CD8-positive, alpha-beta memory T cell (primary cell): ENCODE data around the gene NAA11. TPM values are rescaled to one million over a fixed set of nuclear protein-coding genes. Genes with fewer than 3 reads are reported as not detected.
"Not testable (repeated sequence)": the region's sequence is repeated elsewhere in the genome, so short reads cannot be mapped to it uniquely, and the experiment has no call there.

ENCODE experiments used
- CTCF ChIA-PET: fragments of 350-600 bp; sonication (Branson Sonifier 250); formaldehyde crosslinking; loops from one replicate; lab custom pipeline; 2021; ENCODE audit warnings: antibody characterized with exemption; lab: Charles Lee
- POLR2A ChIA-PET: fragments of 350-600 bp; sonication (Branson Sonifier 250); formaldehyde crosslinking; loops from one replicate; lab custom pipeline; 2021; ENCODE audit warnings: antibody characterized with exemption; lab: Charles Lee
- DNase-seq, 5 donors: peaks; one replicate each; pipeline versions ENCODE4 v3.0.0 to v3.0.0-alpha.2; 2020 to 2022; ENCODE audit warnings: mixed read lengths in 1 of 5
- H3K27ac ChIP-seq: one replicate; pipeline ENCODE4 v1.7.0; 2013; ENCODE audit warnings: low read depth, mild to moderate bottlenecking, low read length, moderate library complexity
- H3K27me3 ChIP-seq: 2 replicates; pipeline ENCODE4 v1.7.0; 2013; ENCODE audit warnings: low read length, mild to moderate bottlenecking; ENCODE audit not compliant: insufficient read depth, poor library complexity, severe bottlenecking
- H3K36me3 ChIP-seq: 2 replicates; pipeline ENCODE4 v1.7.0; 2013; ENCODE audit warnings: mild to moderate bottlenecking, low read length, moderate library complexity; ENCODE audit not compliant: insufficient read depth
- H3K4me1 ChIP-seq: 2 replicates; pipeline ENCODE4 v1.7.0; 2013; ENCODE audit warnings: mild to moderate bottlenecking, low read length, moderate library complexity; ENCODE audit not compliant: insufficient read depth
- H3K4me3 ChIP-seq: 2 replicates; pipeline ENCODE4 v1.7.0; 2013; ENCODE audit warnings: mild to moderate bottlenecking, low read length
- H3K9me3 ChIP-seq: 2 replicates; pipeline ENCODE4 v1.7.0; 2013; ENCODE audit warnings: mild to moderate bottlenecking, low read length
- H3K27ac Mint-ChIP-seq, 8 donors: one replicate each; pipeline ENCODE4 v1.8.0; 2020 to 2021; ENCODE audit warnings: mixed read lengths in 8 of 8, mild to moderate bottlenecking in 6 of 8, inconsistent platforms in 3 of 8, moderate library complexity in 3 of 8
- H3K27me3 Mint-ChIP-seq, 2 donors: one replicate each; pipeline ENCODE4 v1.8.0; 2020 to 2021; ENCODE audit warnings: mixed read lengths in 2 of 2, mild to moderate bottlenecking in 1 of 2, moderate library complexity in 1 of 2
- H3K36me3 Mint-ChIP-seq, 3 donors: one replicate each; pipeline ENCODE4 v1.8.0; 2020 to 2021; ENCODE audit warnings: mixed read lengths in 3 of 3, inconsistent platforms in 1 of 3, mild to moderate bottlenecking in 1 of 3
- H3K4me1 Mint-ChIP-seq, 3 donors: one replicate each; pipeline ENCODE4 v1.8.0; 2020 to 2021; ENCODE audit warnings: mixed read lengths in 3 of 3, inconsistent platforms in 1 of 3, mild to moderate bottlenecking in 1 of 3
- H3K4me3 Mint-ChIP-seq, 7 donors: one replicate each; pipeline ENCODE4 v1.8.0; 2020 to 2021; ENCODE audit warnings: mixed read lengths in 7 of 7, mild to moderate bottlenecking in 6 of 7, moderate library complexity in 4 of 7, inconsistent platforms in 2 of 7
- H3K9me3 Mint-ChIP-seq, 5 donors: one replicate each; pipeline ENCODE4 v1.8.0; 2020 to 2022; ENCODE audit warnings: mixed read lengths in 5 of 5, mild to moderate bottlenecking in 3 of 5, moderate library complexity in 2 of 5, inconsistent platforms in 1 of 5
- polyA plus RNA-seq: library from polyadenylated mRNA; unstranded; fragments of 300-500 nt; fragmentation: Illumina TruSeq; gene quantifications from one replicate; pipeline ENCODE4 v1.2.3, GENCODE V29; 2021
- total RNA-seq, 2 experiments: library from RNA; stranded (reverse); gene quantifications; one replicate each; pipeline ENCODE4 v1.2.3, GENCODE V29; 2021

Gene NAA11
- total and polyA plus RNA-seq, 3 experiments from 2014 or later, result not detected

- H3K4me1 ChIP-seq, result no peaks in the 10 kb centered on the region
- H3K27ac Mint-ChIP-seq, result no peak overlapping the region
- no peaks in the 10 kb centered on the region for H3K27me3 ChIP-seq
- no peaks in the 10 kb centered on the region for H3K36me3 ChIP-seq
- no peak for DNase-seq
- H3K27me3 Mint-ChIP-seq, result no peaks in the 10 kb centered on the region
- H3K36me3 Mint-ChIP-seq, result no peaks in the 10 kb centered on the region
- no peak overlapping the region for H3K4me3 Mint-ChIP-seq
- H3K9me3 Mint-ChIP-seq, result peaks cover 0 to 6% (median 2%) of the 10 kb centered on the region in 5 donors
- no peak overlapping the region for H3K4me3 ChIP-seq
- H3K4me1 Mint-ChIP-seq, result no peaks in the 10 kb centered on the region
- no peaks in the 10 kb centered on the region for H3K9me3 ChIP-seq
- ChIA-PET CTCF (no interaction called here), POLR2A (no interaction called here)
- no peak overlapping the region for H3K27ac ChIP-seq
Observed at GRCh38 chr4:79294064-79294463, 31.8 kb downstream of the NAA11 start.

- H3K36me3 Mint-ChIP-seq, result no peaks in the 10 kb centered on the region
- no peaks in the 10 kb centered on the region for H3K4me1 Mint-ChIP-seq
- no peaks in the 10 kb centered on the region for H3K27me3 Mint-ChIP-seq
- Histone ChIP-seq H3K27me3 (no peaks in the 10 kb centered on the region), H3K9me3 (no peaks in the 10 kb centered on the region), H3K27ac (no peak overlapping the region), H3K4me3 (no peak overlapping the region), H3K4me1 (no peaks in the 10 kb centered on the region), H3K36me3 (no peaks in the 10 kb centered on the region)
- POLR2A ChIA-PET, result no interaction called here
- H3K27ac Mint-ChIP-seq, result no peak overlapping the region
- H3K4me3 Mint-ChIP-seq, result no peak overlapping the region
- peaks cover 0 to 3% (median 2%) of the 10 kb centered on the region in 5 donors for H3K9me3 Mint-ChIP-seq
- CTCF ChIA-PET, result no interaction called here
- no peak for DNase-seq
Observed at GRCh38 chr4:79292008-79292407, 33.9 kb downstream of the NAA11 start.

GRCh38 chr4:79290376-79290775 is 35.5 kb downstream of the NAA11 start:
- no peak for DNase-seq
- Mint-ChIP-seq H3K36me3 (no peaks in the 10 kb centered on the region), H3K9me3 (peaks cover 0 to 3% (median 2%) of the 10 kb centered on the region in 5 donors), H3K4me3 (no peak overlapping the region), H3K4me1 (no peaks in the 10 kb centered on the region), H3K27ac (no peak overlapping the region), H3K27me3 (no peaks in the 10 kb centered on the region)
- ChIA-PET POLR2A (no interaction called here), CTCF (no interaction called here)
- H3K4me1 ChIP-seq, result no peaks in the 10 kb centered on the region
- H3K9me3 ChIP-seq, result no peaks in the 10 kb centered on the region
- no peak overlapping the region for H3K4me3 ChIP-seq
- H3K27me3 ChIP-seq, result no peaks in the 10 kb centered on the region
- no peaks in the 10 kb centered on the region for H3K36me3 ChIP-seq
- no peak overlapping the region for H3K27ac ChIP-seq

GRCh38 chr4:79288185-79288584 is 37.7 kb downstream of the NAA11 start:
- H3K27ac Mint-ChIP-seq, result no peak overlapping the region
- no peaks in the 10 kb centered on the region for H3K36me3 Mint-ChIP-seq
- Histone ChIP-seq H3K9me3 (no peaks in the 10 kb centered on the region), H3K36me3 (no peaks in the 10 kb centered on the region), H3K4me1 (no peaks in the 10 kb centered on the region), H3K4me3 (no peak overlapping the region), H3K27ac (no peak overlapping the region), H3K27me3 (no peaks in the 10 kb centered on the region)
- ChIA-PET POLR2A (no interaction called here), CTCF (no interaction called here)
- no peak overlapping the region for H3K4me3 Mint-ChIP-seq
- DNase-seq, result no peak
- H3K9me3 Mint-ChIP-seq, result peaks cover 0 to 3% (median 2%) of the 10 kb centered on the region in 5 donors
- no peaks in the 10 kb centered on the region for H3K4me1 Mint-ChIP-seq
- H3K27me3 Mint-ChIP-seq, result no peaks in the 10 kb centered on the region

GRCh38 chr4:79287718-79288117 is 38.1 kb downstream of the NAA11 start:
- Histone ChIP-seq H3K4me3 (no peak overlapping the region), H3K27ac (no peak overlapping the region), H3K9me3 (no peaks in the 10 kb centered on the region), H3K27me3 (no peaks in the 10 kb centered on the region), H3K4me1 (no peaks in the 10 kb centered on the region), H3K36me3 (no peaks in the 10 kb centered on the region)
- H3K27me3 Mint-ChIP-seq, result no peaks in the 10 kb centered on the region
- H3K4me1 Mint-ChIP-seq, result no peaks in the 10 kb centered on the region
- no peak overlapping the region for H3K4me3 Mint-ChIP-seq
- CTCF ChIA-PET, result no interaction called here
- POLR2A ChIA-PET, result no interaction called here
- H3K36me3 Mint-ChIP-seq, result no peaks in the 10 kb centered on the region
- H3K9me3 Mint-ChIP-seq, result peaks cover 0 to 3% (median 2%) of the 10 kb centered on the region in 5 donors
- no peak for DNase-seq
- H3K27ac Mint-ChIP-seq, result no peak overlapping the region

- H3K27ac Mint-ChIP-seq, result no peak overlapping the region
- CTCF ChIA-PET, result no interaction called here
- H3K4me3 Mint-ChIP-seq, result no peak overlapping the region
Observed at GRCh38 chr4:79287076-79287475, 38.8 kb downstream of the NAA11 start.

GRCh38 chr4:79281566-79282359 is 44.1 kb downstream of the NAA11 start:
- H3K9me3 Mint-ChIP-seq, result peaks cover 0 to 2% (median 0%) of the 10 kb centered on the region in 5 donors
- ChIA-PET CTCF (no interaction called here), POLR2A (no interaction called here)
- no peak overlapping the region for H3K4me3 Mint-ChIP-seq
- Histone ChIP-seq H3K27me3 (no peaks in the 10 kb centered on the region), H3K27ac (no peak overlapping the region), H3K4me3 (no peak overlapping the region), H3K9me3 (no peaks in the 10 kb centered on the region), H3K4me1 (no peaks in the 10 kb centered on the region), H3K36me3 (no peaks in the 10 kb centered on the region)
- no peaks in the 10 kb centered on the region for H3K36me3 Mint-ChIP-seq
- no peak for DNase-seq
- H3K27ac Mint-ChIP-seq, result no peak overlapping the region
- no peaks in the 10 kb centered on the region for H3K4me1 Mint-ChIP-seq
- H3K27me3 Mint-ChIP-seq, result no peaks in the 10 kb centered on the region

More at GRCh38 chr4:79287076-79287475, 38.8 kb downstream of the NAA11 start:
- POLR2A ChIA-PET, result no interaction called here
- Histone ChIP-seq H3K4me1 (no peaks in the 10 kb centered on the region), H3K9me3 (no peaks in the 10 kb centered on the region), H3K36me3 (no peaks in the 10 kb centered on the region), H3K27me3 (no peaks in the 10 kb centered on the region), H3K27ac (no peak overlapping the region), H3K4me3 (no peak overlapping the region)
- no peak for DNase-seq
- H3K9me3 Mint-ChIP-seq, result peaks cover 0 to 2% (median 1%) of the 10 kb centered on the region in 5 donors
- H3K36me3 Mint-ChIP-seq, result no peaks in the 10 kb centered on the region
- H3K4me1 Mint-ChIP-seq, result no peaks in the 10 kb centered on the region
- H3K27me3 Mint-ChIP-seq, result no peaks in the 10 kb centered on the region

- H3K27ac Mint-ChIP-seq, CTCF ChIA-PET, H3K4me1 ChIP-seq, POLR2A ChIA-PET, H3K9me3 Mint-ChIP-seq, H3K4me1 Mint-ChIP-seq, H3K9me3 ChIP-seq, H3K4me3 Mint-ChIP-seq, H3K27me3 Mint-ChIP-seq, H3K27ac ChIP-seq, DNase-seq, H3K4me3 ChIP-seq, H3K36me3 Mint-ChIP-seq, H3K27me3 ChIP-seq, H3K36me3 ChIP-seq: not testable (repeated sequence)
Observed at GRCh38 chr4:79277467-79277866, 48.4 kb downstream of the NAA11 start.
